GM18519 (cell line): ENCODE measurements around the gene ALDH8A1.

Experiments
- ATAC-seq: cut with Tn5 transposase; IDR thresholded peaks from one replicate; pipeline ENCODE4 v1.9.1; 2021; ENCODE audit warnings: mild to moderate bottlenecking, moderate library complexity; ENCODE audit not compliant: unreplicated experiment, low FRiP score

Gene ALDH8A1

GRCh38 chr6:134951494-134952263 lies 1.8 kb upstream of the ALDH8A1 start:
- ATAC-seq, result no peak

- no peak for ATAC-seq
These were observed 581 bp upstream of the ALDH8A1 start for GRCh38 chr6:134950482-134950881.

GRCh38 chr6:134948691-134949090 lies 1.2 kb downstream of the ALDH8A1 start:
- ATAC-seq, result no peak

- no peak for ATAC-seq
These were observed 1.8 kb downstream of the ALDH8A1 start for GRCh38 chr6:134948142-134948541.

GRCh38 chr6:134945045-134945444 lies 4.9 kb downstream of the ALDH8A1 start:
- no peak for ATAC-seq

GRCh38 chr6:134943522-134944111 lies 6.3 kb downstream of the ALDH8A1 start:
- ATAC-seq, result no peak

GRCh38 chr6:134938896-134939295 lies 11.0 kb downstream of the ALDH8A1 start:
- ATAC-seq, result no peak

GRCh38 chr6:134937426-134937825 lies 12.5 kb downstream of the ALDH8A1 start:
- no peak for ATAC-seq

GRCh38 chr6:134936931-134937330 lies 13.0 kb downstream of the ALDH8A1 start:
- no peak for ATAC-seq

- no peak for ATAC-seq
These were observed 13.4 kb downstream of the ALDH8A1 start for GRCh38 chr6:134936476-134936875.

GRCh38 chr6:134934793-134935485 lies 15.0 kb downstream of the ALDH8A1 start:
- no peak for ATAC-seq

- no peak for ATAC-seq
These were observed 17.1 kb downstream of the ALDH8A1 start for GRCh38 chr6:134932535-134933470.

GRCh38 chr6:134932098-134932497 lies 17.8 kb downstream of the ALDH8A1 start:
- no peak for ATAC-seq

GRCh38 chr6:134930463-134930862 lies 19.4 kb downstream of the ALDH8A1 start:
- no peak for ATAC-seq

- no peak for ATAC-seq
These were observed 21.6 kb downstream of the ALDH8A1 start for GRCh38 chr6:134928151-134928900.

GRCh38 chr6:134925800-134926199 lies 24.1 kb downstream of the ALDH8A1 start:
- no peak for ATAC-seq

- ATAC-seq, result no peak
These were observed 28.1 kb downstream of the ALDH8A1 start for GRCh38 chr6:134921721-134922261.

- no peak for ATAC-seq
These were observed 28.6 kb downstream of the ALDH8A1 start for GRCh38 chr6:134921276-134921675.

GRCh38 chr6:134920422-134920821 lies 29.5 kb downstream of the ALDH8A1 start:
- no peak for ATAC-seq
